NCI-H526 (cell line): ENCODE results near the gene NUP62.
A peak's percentile ranks its signal among the peaks of the same experiment; 100 is the strongest.

Source experiments
- DNase-seq, 2 experiments: peaks; one replicate each; lab custom pipeline; 2025; lab: John Stamatoyannopoulos, UW

Gene NUP62

DNA sequence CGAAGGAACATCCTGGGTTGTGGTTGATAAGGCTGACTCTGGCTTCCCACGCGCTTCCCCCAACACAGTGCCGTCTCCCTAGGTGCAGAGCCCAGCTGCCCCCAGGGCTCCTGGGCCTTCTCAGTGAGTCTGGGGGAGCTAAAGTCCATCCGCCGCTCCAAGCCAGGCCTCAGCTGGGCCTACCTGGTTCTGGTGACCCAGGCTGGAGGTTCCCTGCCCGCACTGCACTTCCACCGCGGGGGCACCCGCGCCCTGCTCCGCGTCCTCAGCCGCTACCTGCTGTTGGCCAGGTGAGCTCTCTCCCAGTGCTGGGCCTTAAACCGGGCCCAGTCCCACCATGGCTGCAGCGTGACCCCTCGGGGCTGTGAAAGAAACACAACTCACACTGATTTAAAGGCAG is 48.1 kb downstream of the NUP62 start:
- no peak for DNase-seq

DNA sequence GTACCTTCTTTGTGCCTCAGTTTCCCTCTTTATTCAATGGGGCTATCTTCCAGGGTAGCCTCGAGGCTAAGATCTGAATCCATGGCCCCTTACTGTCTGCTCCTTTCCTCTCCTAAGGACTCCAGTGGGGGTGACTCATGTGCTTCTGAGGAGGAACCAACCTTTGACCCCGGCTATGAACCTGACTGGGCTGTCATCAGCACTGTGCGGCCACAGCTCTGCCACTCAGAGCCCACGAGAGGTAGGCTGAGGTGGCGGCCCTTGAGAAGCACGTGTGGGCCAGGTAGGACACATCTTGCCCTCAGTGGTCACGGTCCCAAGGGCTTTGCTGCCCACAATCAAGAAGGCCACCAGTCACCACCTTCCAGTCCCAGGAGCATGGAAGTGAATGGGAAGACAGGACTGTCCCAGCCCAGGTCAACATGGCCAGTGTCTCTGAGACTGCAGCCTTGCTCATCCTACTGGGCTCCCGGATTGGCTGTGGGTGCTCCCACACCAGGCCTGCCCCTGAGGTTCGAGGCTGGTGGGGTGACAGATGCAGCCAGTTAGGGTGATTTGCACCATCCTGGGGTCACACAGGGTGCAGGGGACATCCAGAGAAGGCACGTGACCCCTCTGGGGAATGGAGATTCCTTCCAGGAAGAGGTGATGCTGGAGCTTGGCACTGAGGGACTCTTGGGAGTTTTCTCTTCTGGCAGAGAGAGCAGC is 49.0 kb downstream of the NUP62 start:
- DNase-seq, result no peak

DNA sequence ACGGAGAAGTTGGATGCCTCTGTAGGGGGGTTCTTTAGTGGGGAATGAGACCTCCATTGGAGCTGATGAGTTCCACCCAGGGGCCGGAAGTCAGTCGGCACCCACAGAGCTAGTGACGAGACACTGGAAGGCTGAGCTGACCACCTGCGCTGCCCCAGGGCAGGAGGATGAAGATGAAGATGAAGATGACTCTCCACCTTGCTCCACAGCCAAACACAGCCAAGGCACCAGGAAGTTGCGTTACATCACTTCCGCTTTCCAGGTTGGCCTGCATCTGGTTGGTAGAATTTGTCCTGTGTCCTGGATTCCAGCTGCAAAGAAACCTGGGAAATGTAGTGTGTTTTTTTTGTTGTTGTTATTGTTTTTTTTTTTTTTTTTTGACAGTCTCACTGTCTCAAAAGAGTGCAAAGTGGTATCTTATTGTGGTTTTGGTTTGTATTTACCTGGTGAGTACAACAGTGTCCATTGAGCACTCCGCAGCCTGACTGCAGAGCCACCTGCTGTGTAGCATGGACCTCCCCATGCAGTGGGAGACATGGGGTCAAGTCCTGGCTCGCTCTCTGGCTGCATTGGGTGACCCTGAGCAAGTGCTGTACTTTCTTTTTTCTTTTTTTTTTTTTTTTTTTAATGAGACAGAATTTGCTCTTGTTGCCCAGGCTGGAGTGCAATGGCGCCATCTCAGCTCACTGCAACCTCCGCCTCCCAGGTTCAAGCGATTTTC is 49.9 kb downstream of the NUP62 start:
- DNase-seq, result no peak

DNA sequence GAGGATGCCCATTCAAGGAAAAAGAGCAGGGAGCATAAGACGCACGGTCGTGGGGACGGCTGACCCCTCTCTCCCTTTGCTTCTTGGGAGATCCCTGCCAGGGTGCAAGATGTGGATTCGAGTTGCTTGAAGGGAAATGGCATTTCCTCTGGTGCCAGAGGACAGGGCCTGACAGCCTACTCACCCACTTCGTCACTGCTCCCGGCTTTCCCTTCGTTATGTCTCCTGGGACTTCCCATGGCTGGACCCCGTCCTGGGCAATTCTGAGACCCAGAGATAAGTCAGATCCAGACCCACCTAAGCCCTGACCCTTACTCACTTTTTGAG is 50.6 kb downstream of the NUP62 start:
- no peak for DNase-seq

DNA sequence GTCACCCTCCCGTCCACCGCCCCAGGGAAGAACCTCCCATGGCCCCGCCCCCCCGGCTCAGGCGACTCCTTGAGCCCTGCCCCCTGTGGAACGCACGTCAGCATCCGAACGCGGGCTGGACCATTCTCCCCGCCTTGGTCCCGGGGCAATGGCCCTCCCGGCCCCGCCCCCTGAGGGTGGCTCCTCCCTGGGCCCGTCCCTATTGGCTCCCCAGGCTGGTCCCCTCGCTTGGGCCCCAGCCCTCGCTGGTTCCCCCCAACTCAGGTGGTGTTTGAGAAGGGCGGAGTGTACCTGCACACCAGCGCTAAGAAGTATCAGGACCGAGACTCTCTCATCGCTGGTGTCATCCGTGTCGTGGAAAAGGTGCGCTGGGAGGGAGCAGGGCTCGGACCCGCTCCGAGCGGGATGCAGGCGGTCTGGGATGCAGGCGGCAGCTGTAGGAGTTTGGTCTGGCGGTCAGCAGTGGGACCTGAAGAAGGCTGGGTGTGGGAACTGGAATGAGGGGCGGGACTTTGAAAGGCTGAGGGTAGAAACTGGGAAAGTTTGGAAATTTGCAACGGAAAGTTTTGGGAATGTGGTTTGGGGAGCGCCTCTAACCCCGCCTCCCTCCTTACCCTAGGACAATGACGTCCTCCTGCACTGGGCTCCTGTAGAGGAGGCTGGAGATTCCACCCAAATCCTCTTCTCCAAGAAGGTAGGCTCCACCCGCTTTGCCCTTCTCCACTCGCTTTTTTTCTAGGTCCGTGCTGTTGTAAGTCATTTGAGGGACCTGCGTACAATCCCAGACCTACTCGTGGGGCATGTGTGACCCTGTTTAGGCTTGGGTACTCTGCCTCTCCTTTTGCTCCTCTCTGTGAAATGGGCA is 51.2 kb downstream of the NUP62 start:
- DNase-seq, result peak; percentile 96 to 98

DNA sequence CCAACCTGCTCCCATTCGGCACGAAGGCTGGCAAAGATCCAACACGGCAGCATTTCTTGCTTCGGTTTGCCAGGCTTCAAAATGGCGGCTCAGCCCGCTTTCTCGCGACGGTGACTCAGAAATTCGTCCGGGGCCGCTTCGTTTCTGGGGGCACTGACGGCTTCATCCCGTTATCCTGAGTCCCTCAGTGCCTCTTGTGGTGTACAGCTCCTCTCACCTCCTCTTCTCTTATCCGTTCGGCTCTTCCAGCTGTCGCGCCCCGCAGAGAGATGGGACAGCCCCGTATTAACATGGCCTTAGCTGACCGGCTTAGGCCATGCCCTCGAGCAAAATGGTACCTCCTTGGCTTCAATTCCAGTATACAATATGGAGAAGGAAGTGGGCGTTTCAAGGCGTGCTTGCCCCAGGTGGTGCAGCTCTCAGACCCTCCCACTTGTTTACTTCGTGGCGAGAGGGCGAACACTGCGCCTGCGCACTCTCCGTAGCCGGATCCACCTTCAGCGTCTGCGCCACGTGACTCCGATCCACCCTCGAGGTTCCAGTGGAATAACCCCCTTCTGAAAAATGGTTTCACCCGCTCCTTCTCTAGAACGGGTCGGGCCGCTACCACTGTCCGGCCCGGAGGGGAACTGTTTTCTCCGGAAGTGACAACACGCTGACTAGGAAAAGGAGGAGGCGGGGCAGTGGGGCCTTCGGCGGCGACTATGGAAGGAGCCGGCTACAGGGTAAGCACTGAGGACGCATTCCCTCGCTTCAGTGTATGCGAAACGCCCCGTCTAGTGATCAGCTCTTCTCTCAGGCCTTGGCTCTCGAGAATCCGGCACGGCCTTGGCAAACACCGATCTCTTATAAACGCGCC is 52.1 kb downstream of the NUP62 start, which contains the start of the genes AKT1S1 and TBC1D17:
Gene AKT1S1 (minus strand): TSS at position 336 of the 859 bp plus-strand sequence. CDS start 4,060 bp downstream, outside the sequence.
Gene TBC1D17 (plus strand): TSS at position 683 of the 859 bp plus-strand sequence. CDS start 22 bp downstream, at position 705.
- peak; percentile 99 to 100 for DNase-seq

DNA sequence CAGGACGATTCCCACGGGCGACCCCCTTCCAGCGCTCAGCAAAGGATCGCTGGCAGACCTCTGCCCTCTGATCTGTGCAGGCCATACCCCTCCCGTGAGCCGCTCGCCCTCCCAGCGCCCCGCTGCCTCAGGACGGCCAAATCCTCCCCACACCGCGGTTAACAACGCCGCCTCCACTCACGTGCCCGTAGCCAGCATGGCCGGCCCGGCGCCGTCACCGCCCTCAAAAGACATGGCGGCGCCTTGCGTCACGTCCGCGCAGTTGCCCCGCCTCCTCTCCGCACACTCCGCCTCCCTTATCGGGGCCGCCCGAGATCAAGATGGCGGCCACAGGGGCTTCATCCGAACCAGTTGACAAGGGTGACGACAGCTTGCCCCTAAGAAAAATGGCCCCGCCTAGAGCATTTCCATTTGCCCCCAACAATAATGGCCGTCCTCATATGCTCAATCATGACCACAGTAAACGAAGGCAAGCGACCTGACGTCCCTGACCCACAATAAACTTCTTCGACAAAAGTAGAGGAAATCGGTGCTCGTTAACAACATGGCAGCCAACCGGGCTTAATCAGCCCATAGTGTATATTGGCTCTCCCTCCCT is 52.8 kb downstream of the NUP62 start:
- DNase-seq, result peak; percentile 96 to 99

DNA sequence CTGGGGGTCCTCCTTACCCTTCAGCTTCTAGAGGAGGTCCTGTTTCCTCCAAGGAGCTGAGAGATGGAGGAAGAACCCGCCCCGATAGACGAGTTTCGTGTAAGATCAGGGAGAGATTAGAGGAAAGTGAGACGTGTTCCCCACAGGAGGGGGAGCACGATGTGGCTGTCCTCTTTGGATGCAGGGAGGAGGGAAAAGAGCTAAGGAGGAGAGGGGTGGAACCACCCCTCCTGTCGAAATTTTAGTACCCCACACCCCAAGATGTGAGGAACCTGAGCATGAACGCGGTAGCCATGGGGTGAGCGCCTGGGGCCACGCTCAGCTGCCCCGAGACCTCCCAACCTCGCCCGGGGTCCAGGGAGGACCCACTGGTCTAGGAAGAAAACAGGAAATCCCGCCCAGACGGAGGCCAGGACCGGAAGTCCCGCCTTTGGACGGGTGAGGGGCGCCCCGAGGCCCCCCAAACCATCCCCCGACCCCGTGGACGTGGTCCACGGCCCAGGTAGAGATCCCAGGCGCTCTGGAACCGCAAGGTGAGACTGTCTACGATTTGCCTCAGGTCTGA is 53.4 kb downstream of the NUP62 start:
- peak in 1 of 2 experiments; percentile 58 for DNase-seq

DNA sequence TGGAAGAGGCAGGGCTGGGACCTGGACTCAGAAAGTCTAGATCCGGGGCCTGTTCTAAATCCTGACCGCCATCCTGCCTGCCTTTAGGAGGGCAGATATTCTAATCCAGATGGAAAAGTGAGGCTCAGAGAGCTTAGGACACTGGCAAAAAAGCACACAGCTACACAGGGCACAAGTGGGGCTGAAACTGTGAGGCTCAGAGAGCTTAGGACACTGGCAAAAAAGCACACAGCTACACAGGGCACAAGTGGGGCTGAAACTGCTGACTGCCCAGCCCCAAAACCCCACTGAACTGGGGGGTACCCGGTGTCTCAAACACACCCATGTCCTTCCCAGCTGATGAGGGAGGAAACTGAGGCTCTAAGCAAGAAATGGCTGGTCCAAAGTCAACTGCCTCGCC is 54.1 kb downstream of the NUP62 start:
- no peak for DNase-seq

DNA sequence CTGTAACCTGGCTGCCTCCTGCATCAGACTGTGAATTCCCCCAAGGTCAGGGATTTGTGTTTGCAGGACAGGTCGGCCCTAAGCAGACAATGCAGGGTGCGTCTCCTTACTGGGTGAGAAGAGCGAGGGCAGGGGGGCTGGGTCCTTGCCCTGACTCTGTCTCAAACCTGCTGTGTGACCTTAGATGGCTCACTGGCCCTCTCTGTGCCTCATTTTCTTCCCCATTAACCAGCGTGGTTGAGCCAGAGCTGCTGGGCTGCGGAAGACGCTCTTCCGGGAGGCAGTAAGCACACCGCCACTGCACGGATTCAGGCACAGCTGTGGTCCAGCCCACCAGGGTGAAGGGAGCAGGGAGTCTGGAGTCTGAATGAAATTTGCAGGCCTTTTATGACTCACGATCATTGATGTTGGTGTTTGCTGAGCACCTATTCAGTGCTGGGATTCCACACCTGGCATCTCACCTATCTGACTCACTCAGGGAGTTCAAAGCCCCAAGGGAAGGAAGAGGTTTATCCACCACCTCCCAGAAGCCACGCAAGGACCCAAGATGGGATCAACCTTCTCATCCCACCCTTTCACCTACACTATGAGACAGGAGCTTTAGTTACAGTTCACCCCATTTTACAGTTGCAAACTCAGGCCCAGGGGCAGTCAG is 54.7 kb downstream of the NUP62 start:
- no peak for DNase-seq

DNA sequence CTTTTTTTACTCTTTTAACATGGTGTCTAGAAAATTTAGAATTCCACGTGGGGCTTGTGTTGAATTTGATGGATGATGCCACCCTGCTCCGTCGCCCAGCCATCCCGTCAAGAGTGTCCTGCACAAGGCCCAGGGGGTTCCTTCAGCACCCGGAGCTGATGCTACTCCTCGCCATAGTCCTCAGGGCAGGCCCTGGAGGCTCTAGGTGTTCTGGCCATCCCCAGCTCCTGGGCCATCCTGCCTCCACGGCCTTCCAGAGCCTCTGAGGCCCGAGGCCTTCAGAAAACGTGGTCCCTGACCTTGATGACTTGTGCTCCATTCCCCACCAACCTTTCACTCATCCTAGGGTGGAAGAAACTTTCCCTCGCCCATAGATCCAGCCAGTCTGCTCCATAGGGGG is 55.5 kb downstream of the NUP62 start:
- no peak for DNase-seq

DNA sequence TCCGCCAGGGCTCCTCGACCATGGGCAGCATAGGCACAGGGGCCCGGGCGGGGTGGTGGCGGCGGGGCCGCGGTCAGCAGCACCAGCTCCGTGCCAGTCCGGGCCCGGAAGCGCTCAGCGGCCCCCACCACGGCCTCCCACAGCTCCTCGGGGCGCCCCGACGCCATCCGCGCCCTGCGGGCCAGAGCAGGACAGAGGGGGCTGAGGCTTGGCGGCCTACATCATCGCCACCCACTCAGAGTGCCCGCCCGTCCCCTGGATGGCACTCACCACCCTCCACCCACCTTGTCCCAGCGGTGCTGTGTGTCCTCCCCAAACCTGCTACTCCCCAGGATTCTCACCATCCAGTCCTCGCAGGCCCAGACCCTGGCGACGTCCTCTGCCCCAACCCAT is 56.2 kb downstream of the NUP62 start:
- no peak for DNase-seq

DNA sequence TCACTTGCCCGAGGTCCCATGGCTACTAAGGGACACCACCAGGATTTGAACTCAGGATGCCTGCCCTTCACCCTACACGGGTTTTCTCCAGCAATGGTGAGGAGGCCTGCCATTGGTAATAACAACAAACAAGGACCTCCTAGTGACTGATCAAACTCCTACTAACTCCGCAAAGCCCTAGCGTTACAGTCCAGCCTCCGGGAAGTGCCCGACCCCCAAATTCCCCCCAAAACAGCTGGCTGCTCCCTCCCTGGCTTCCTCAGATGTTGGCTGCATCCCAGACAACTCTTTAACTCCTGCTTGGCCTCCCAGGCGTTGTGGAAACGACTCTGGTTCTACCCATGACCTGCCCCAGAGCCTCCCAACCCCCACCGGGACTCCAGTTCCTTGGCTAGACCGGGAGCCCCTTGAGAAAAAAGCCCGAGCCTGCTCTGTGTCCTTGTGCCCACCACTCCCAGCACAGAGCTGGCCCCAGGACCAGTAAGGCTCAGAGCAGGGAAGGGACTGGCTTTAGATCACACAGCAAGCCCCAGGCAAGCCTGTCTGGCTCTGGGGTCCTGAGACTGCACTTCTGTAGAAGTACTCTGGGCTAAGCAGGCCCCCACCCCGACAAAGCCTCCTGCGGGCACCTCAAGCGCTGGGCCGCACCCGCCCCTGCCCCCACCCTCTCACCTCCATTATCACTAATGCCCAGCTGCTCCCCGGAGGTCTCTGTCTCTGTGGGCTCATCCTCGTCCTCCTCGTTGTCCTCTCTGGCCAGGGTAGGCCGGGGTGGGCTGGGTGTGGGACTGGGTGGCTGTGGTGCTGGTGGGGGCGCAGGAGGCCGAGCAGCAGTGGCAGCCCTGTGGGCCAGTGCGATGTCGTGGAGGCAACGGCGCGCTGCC is 56.8 kb downstream of the NUP62 start:
- DNase-seq, result no peak

DNA sequence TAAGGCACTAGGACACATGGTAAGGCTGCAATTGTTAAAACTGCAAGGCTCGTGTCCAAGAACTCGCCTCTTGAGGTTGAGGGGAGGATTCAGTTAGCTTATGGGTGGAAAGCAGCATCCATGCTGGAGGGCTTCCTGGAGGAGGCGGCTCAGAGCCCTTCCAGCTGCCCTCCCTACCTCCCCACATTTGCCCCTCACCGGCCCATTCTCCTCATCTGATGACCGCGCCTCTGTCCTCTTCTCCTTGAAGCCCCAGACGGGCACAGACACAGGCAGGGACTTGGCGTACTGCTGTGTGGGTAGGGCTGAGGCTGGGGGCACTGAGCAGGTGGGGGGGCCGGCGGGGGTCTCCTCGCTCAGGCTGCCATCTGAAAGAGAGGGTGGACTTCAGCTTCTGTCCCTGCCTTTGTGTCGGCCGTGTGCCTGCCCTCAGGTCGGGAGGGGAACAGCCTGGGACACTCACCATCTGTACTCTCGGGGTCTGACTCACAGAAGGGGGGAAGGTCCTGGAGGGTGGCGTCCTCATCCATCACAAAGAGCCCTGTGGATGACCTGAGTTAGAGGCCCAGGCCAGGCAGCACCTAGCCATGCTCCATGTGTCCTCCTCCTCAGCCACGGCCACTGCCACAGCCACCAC is 57.8 kb downstream of the NUP62 start:
- DNase-seq, result no peak

DNA sequence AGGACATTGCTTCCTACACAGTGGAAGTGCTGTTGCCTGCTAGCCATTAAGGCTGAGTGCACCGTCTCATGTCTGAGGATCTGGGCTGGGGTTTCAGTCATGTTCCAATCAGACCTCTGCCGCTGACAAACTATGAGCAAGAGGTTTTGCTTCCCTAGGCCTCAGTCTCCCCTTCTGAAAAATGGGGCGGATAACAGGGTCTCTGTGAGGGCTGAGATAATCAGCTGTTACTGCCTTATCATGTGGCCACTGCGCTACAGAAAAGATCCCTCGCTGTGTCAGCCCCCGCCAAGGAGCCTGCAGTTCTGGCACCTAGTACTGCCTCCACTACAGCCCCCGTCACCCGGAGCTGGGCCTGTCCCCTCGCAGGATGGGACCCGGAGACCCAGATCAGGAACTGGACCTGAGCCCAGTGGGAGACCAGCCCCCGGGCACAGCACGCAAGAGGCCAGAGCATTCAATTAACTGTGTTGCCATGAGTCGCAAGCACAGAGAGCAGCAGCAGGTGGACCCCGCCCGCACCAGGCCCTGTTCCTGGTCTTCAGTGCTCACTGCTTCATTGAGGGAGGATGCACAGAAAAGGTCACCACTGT is 58.9 kb downstream of the NUP62 start:
- DNase-seq, result no peak

DNA sequence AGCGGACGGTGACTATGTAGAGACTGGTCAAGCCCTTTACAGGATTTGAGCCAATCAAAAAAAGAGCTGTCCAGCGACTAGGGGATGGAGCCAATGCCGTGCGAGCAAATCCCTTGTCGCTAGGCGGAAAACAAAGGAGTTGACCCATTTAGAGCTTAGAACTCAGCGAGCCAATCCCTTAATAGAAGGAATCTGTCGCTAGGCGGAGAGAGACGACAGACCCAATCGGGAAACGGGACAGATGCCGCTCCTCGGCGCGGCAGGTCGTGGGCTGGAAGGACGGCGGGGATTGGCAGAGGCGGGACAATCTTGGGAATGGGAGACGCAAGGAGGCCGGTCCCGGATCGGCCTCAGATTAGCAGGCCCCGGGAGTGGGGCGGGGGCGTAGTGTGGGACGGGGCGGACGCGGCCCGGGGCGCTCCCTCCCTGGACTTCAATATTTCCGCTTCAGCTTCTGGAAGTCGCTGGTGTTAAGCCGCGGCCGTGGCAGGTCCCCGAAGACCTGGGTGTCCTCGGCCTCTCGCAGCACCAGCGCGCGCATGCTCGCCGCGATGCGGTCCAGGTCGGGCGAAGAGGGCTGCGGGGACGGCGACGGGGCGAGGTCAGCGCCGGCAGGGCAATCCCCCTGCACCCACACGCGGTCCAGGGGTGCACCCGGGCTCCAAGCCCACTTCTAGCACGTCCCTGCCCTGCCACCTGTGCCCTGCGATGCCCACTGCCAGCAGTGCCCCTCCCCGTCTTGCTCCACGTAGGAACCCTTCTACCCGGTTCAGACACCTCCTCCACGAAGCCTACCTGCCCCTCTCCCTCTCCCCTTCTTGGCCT is 59.6 kb downstream of the NUP62 start:
- DNase-seq, result peak; percentile 99 to 100

DNA sequence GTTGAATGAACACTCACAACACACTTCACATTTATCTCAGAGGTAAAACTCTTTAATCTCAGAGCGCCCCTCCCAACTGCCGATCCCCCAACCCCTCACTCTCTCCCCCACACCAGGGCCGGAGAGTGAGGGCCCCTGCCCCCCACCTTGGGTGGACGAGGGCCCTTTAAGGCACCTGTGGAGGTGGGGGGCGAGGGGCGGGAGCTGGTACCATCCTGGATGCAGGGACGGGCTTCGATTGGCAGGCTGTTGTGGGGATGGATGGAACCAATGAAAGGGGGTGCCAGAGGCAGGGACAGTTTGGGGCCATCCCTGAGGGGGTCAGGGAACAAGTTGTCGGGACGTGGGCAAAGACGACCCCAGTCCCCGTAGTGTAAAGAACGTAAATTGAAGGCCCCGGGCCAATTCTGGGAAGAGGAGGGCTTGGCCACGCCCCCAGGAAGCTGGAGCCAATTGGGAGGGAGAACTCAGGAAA is 60.3 kb downstream of the NUP62 start:
- peak in 1 of 2 experiments; percentile 91 for DNase-seq
